Activated CD4-positive, alpha-beta T cell treated with anti-CD3 and anti-CD28 coated beads for 1 hour (primary cell): ENCODE data around the gene POLR3A.
"Not testable (repeated sequence)": the region's sequence is repeated elsewhere in the genome, so short reads cannot be mapped to it uniquely, and the experiment has no call there.

ENCODE experiments used
- DNase-seq: peaks from one replicate; pipeline ENCODE4 v3.0.0-alpha.2; 2020

POLR3A gene

DNA sequence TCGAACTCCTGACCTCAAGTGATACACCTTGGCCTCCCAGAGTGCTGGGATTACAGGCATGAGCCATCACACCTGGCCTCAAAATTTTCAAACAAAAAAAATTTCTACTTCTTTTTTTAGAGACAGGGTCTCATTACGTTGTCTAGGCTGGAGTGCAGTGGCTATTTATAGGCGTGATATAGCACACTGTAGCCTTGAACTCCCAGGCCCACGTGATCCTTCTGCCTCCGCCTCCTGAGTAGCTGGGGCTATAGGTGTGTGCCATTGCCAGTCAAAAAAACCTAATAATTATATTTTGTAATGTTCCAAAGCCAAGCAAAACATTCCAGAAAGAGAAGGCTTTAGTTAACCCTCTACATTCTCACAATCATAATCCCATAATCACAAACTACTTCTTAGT is 13.8 kb downstream of the POLR3A start:
- no peak for DNase-seq

DNA sequence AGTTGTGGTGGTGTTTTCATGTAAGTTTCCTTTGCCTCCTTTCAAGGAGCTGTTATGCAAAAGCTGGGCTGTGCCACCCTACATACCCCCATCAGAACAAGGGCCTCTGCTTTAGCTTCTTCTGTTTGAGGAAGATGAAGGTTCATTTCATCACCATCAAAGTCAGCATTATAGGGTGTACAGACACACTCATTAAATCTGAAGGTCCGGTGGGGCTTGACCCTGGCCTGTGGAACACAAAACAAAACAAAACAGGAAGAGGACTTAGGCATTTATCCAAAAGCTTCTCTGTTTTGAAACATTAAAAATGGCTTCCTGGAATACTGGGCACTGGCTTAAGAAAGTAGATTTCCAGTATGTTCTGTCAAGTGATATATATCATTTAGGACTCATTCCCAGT is 15.8 kb downstream of the POLR3A start:
- no peak for DNase-seq

DNA sequence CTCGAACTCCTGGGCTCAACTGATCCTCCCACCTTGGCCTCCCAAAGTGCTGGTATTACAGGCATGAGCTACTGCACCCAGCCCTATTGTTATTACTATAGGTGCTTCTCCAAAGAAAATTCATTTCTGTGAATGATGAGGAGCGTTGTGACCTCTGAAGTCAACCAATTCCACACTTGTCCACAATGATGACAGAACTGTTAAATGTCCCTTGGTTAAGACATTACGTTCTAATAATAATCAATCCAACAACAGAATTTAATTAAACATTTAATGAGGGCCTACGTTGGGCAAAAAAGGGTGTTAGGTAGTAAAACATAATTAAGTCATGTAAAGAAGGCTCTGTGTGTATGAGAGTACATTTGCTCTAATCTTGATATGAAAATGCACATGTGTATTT is 18.2 kb downstream of the POLR3A start:
- DNase-seq = no peak

DNA sequence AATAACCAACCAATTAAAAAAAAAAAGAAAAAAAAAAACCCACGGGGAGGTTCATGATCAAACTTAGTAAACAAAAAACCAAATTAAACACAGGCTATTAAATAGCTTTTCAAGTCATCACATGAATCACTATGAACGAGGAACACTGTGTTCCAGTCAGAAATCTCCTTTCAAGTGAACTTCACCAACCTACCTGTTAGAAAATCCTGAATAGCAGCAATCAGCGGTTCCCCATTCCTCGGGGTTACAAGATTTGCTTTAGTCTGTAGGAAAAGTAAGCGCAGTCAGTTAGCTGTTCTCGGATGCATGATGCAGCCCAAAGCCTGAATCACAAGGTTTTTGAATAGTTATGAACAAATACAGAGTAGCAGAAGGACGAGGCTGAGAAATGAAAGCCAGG is 19.0 kb downstream of the POLR3A start:
- DNase-seq = no peak

DNA sequence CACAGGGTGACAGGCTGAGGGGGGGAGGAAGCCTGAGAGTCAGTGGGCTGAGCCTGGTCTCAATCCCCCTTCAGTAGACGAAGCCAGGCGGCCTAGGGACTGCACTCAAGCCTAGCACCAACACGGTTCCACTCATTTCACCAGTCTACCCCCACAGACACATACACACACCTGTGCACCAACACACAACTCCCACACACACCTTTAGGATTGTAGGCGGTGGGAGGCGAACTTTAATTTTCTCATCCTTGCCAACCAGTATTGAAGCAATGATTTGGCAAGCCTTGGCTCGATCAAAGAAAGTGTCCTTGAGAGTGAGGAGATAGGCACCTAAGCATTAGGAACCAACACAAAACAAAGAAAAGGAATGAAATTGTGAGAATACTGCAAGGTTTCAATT is 19.7 kb downstream of the POLR3A start:
- no peak for DNase-seq

DNA sequence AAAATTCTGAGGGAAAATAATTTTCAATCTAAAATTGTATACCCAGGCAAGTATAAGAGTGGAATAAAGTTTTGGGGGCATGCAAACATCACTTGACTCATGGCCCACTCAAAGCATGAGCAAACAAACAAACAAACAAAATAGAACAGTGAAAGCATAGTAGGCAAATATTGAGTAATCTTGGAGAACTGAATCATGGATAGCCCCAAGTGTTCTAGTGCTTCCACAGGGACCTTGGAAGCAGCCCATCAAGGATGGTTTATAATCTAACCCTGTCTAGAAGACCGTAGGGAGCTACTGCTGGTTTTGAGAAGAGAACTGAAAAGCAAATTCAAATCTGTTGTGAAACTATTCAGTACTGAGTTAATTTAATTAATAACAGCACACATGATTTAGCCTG is 22.1 kb downstream of the POLR3A start:
- no peak for DNase-seq

DNA sequence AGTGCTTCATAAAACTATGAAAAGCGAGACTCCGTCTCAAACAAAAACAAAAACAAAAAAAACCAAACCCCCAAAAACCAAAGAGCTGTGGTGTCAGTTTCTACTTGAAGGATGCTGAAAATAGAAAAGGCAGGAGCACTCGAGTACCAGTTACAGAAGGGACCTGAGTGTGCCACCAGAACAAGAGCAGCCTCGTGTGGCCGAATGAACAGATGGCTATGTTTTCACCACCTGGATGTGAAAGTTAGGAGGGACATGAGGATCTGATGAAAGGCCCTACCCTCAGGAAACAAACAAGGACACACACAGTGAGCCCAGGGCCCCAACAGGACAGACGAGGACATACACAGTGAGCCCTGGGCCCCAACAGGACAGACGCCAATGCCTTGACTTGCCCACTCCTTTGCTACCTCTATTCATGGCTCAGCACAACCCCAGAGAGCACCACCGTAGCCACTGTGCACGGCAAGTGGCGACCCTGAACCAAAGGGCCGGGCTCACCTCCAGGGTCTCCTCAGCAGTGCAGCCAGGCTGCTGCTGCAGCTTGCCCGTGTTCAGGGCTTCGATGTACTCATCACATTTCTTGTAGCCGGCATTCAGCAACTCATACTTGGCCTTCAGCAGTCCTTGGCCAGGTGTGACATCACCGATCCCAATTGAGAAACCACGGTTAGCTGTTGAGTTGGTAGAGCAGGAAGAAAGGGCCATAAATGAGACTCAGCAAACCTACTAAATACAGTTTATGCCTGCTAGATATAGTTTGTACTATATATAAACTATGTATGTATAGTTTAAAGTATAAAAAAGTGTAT is 24.9 kb downstream of the POLR3A start:
- no peak for DNase-seq

DNA sequence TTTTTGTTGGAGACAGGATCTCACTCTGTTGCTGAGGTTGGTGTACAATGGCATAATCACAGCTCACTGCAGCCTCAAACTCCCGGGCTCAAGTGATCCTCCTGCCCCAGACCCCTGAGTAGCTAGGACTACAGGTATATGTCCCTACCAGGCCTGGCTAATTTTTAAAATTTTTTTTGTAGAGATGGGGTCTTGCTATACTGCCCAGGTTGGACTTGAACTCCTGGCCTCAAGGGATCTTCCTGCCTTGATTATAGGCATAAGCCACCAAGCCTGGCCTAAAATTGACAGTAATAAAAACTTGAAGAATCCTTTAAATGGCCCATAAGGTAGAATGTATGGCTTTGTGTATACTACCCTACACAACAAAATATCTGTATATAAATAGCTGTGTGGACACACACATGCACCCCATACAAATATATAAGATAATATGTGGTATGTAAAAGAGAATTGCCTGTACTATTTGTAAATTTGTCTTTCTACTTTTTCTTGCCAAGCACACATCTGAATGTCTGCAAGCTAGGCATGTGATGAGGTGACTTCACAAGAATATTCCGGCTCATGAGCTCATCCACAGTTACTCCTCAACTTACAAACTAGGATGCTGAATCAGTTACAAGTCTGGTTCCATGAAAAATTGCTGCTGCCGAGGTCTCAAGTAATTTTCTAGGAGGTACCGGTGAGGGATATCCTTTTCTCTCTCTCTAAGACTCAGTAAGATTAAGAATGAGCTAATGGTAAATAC is 26.6 kb downstream of the POLR3A start:
- no peak for DNase-seq

DNA sequence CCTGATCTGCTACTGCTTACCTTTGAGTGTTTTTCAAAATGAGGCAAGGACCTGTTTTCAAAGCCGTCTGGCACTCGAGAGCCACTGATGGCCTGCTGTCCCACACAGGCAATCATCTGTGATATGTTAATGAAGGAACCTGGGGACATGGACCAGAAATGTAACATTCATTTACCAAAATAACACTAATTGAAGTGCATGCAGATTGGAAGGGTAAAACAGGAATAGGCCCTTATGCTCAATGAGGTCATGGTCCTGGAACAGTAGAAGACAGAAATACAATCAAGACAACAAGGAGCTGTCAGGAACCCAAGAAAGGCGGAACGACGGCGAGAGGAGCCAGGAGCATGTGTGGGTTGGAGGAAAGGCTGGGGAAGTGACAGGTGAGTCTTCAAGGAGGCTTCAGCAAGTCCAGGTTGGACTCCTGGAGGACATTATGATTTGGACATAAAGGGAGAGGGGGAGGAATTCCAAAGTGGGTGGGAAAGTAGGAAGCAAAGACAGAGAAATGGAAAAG is 28.3 kb downstream of the POLR3A start:
- no peak for DNase-seq

DNA sequence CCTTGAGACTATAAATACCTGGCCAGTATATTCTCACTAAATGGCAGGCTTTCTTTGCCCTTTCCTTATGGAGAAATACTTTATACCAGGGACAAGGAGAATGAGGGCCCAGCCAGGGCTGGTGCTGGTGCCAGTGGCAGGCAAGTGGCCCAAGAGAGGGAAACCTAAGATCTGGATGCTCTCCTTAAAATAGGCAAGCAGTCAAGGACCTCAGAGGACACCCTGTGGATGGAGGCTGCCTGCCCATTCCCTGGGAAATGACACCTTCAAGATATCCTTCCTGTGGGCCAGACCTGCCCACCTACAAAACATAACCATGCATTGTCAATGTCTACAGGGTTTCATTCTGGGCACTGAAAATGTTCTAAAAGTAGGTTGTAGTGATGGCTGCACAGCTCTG is 29.1 kb downstream of the POLR3A start:
- no peak for DNase-seq

DNA sequence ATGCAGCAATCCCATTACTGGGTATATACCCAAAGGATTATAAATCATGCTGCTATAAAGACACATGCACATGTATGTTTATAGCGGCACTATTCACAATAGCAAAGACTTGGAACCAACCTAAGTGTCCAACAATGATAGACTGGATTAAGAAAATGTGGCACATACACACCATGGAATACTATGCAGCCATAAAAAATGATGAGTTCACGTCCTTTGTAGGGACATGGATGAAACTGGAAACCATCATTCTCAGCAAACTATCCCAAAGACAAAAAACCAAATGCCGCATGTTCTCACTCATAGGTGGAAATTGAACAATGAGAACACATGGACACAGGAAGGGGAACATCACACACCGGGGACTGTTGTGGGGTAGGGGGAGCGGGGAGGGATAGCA is 30.5 kb downstream of the POLR3A start:
- DNase-seq = not testable (repeated sequence)

DNA sequence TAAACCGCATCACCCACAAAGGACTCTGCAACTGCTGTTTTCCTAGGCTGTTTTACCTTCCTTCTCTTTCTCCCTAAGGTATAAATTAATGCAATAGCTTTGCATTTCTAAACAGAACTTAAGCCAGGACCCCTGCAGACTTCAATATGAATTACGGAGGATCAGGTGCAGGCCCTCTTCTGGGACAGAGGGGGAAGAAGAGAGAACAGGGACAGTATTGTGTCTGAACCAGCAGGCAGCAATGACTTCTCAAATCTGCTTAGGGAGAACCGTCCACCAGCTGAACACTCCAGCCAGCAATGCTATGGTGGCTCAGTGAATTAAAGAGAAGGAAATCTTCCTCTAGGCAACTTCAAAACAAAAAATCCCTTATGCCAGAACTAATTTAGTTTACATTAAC is 35.7 kb downstream of the POLR3A start:
- no peak for DNase-seq

DNA sequence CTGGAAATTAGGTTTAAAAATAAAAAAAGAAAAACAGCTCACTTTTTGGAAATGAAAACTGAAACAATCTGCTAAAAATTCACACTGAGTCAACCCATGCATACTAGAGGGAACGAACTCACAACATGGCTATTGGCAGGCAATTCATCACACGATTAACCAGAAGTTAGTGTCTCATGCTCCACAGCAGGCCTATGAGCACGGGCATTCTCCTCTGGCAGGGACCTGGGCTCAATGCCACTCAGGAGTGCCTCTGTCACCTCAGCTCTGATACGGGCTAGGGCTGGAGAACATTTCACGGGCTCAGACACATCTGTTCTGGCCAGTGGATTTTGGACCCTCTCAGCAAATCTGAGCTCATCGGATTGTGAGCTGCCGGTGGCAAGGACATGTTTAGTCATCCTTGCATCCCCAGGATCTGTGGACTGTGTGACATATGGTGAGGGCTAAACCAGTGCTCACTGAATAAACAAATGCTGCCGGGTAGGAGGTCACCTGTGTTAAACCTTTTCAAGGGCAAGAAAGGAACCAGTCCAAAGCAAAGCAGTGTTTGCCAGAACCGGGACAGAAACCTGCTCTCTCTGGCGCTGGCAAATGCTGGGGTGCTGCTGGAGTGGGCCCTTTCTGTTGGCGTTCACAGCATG is 40.1 kb downstream of the POLR3A start:
- no peak for DNase-seq

DNA sequence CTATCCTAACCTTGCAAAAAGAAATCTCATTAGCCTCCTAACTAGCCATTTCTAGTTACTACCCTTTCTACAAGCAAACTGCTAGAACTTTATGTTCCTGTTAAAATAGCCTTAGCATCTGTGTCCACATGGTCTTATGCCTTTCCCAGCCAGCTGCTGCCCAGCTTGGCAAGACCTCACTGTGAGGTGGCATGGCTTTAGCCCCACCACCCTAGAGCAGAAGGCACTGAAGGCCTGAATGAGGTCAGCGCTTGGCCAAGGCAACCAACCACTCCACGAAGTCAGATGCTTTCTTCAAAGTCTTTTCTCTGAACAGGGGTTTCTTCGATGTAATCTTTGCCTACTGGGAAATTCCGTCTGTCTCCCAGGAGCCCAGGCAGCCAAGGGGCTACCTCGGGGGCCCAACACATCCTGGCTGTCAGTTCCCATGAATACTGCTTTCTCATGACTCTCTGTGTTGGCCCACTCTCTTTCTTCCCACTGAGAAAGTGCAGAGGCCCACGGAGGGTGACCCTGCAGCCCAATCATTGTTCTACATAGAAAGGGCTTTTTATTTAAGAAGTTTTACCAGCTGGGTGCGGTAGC is 41.6 kb downstream of the POLR3A start:
- no peak for DNase-seq

DNA sequence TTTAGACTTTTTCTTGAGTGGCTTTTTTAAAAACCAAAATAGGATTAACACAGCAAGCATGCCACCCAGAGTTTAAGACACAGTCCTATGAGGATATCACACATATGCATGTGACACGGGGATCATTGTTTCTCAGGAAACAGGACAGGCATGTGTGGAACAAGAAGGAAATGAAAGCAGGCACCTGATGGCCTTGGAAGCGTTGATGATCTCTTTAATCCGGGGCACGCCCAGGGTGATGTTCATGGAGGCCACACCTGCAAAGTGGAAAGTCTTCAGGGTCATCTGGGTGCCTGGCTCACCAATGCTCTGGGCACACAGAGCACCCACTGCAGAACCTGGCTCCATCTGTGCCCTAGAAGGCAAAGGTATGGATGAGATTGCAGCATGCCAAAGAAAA is 44.3 kb downstream of the POLR3A start:
- DNase-seq = no peak

DNA sequence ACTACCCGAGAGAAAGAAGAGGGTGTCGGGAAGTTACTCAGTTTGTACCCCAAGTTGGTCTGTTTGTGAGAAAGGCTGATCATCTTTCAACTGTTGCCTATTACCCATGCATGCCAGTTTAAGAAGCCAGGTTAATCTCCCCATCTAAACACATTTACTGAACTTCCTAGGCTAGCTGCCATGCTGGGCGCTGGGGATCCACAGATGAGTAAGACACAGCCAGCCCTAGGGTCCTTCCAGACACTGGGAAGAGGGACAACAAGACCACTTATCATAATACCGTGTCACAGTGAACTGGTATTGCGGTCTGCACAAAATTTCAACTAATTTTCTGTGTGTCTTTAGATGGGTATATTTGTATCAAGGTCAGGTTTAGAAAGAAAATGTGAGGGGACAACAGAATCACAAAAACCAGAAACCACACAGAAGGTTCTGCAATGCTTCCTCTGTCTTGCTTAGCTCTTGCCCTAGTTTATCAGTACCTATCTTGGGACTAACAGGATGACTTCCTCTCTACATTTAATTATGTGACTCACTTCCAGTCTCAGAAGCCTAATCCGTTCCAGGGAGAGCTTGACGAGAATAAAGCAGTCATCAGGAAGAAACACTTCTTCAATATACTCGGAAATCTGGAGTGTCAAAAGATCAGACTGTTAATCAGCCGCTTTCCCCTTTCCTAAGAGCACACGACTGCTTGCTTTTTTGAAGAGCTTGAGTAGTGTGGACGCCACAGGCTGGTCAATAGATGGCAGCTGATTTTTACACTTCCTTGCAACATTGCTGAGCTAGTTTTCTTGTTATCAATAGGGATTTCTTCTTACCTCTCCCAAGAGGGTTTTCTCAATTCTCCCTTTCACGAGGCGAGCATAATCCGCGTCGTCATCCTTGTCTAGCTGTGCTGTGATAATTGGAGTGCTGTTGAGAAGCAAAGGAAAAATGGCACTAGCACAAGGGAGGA is 45.7 kb downstream of the POLR3A start:
- no peak for DNase-seq

DNA sequence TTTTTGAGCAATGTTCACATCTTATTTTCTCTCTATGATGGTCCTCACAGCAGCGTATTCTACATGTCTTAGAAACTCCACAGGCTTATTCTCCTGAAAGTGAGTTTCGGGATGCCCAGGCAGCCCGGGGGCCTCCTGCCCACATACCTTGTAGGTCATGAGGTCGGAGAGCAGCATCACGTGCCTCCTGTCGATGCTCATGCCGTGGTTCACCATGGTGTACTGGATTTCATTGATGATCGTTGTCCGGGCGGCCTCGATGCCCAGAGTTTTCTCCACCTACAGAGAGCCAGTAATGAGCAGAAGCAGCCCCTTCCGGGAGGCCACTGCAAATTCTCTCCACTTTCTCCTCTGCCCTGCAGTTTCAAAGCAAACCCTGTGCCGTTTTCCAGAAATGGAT is 48.0 kb downstream of the POLR3A start:
- DNase-seq = no peak

DNA sequence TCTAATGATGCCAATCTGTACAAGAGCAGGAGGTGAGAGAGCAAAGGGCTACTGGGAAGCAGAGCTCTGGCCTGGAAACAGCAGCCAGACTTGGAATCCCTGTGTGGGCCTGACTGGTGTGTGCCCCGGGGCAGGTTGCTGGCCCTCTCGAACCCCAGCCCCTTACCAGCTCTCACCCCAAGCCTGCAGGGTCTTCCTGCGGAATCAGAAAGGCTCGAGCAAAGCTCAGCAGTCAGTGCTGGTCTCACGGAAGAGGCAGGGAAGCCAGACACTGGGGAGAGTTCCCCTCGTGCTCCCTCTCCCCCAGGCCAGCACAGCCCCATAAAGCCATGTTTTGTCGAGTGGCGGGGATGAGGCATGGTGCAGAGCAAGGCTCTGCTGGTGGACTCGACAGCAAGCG is 50.1 kb downstream of the POLR3A start:
- no peak for DNase-seq

DNA sequence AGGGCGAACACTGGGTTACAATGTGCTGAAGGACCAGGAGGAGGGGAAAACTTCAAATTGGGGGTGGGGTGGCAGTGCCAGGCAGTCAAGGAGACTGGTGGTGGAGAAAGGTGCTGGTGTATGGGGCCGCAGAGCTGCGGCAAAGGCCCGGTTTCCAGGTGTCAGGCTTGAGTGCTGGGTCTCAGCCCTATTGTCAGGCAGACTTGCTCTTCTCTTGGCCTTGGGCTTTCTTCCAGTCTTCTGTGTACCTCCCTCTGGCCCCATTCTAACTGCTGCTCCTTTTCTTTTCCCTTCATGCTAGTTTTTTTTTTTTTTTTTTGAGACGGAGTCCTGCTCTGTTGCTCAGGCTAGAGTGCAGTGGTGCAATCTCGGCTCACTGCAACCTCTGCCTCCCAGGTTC is 51.0 kb downstream of the POLR3A start:
- DNase-seq = no peak

DNA sequence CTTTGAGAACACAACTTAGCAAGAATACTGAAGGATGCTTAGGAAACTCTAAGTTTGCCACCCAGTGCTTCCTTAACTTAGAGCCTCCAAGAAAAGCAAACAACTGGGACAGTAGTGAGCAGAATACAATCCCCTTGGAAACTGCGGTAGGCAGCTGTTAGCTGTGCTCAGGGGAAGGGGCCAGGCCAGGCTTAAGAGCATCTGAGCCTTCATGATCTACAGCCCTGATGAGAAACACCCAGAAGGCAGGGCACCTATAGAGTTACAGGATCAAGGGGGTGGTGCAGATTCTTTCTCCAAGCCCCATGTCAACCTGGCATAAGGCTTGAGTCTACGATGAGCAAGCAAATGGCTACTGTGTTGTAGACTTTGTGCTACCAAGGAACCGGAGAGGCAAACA is 51.4 kb downstream of the POLR3A start:
- no peak for DNase-seq

DNA sequence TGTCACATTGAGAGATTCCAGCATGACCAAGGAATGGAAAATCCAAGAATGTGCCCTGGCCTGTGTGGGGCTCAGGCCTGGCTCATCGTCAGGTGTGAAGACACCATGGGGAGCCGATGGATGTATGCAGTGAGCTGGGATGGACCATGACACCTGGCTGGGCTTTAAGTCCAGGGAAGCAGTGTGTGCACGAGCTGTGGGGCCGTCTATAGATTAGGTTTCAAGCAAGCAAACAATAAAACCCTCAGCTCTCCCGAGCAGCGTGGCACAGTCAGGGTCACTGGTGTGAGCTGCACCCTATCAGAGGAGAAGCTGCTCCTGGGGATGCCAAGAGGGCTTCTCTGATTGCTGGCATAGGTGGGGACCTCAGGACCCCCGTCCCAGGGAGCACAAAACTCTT is 52.3 kb downstream of the POLR3A start:
- no peak for DNase-seq

DNA sequence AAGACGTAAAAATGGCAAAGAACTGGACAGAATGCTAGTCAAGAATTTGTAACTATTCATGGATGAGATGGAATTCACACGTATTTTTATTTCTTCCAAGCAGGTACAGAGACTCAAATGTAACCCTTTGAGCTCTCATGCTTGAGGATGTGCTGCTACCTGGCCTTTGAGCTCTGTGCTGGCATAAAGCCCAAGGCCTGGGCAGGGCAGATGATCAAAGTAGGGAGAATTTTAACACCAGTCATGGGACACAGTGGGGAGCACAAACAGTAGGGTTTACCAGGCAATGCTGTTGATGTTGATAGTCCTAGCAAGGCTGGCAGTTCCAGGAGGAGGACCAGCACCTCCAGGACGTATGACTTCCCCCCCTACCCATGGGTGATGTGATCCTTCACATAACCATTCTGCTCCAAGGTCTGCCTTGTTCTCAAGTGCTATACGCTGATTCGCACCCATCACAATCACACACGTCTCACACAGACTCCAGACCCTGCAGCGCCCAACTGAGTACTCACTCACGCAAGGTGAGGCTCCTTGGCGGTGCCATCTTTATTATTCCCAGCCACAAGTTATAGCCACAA is 54.1 kb downstream of the POLR3A start:
- no peak for DNase-seq
